ENCODE data around the gene ARID5B.

DNA sequence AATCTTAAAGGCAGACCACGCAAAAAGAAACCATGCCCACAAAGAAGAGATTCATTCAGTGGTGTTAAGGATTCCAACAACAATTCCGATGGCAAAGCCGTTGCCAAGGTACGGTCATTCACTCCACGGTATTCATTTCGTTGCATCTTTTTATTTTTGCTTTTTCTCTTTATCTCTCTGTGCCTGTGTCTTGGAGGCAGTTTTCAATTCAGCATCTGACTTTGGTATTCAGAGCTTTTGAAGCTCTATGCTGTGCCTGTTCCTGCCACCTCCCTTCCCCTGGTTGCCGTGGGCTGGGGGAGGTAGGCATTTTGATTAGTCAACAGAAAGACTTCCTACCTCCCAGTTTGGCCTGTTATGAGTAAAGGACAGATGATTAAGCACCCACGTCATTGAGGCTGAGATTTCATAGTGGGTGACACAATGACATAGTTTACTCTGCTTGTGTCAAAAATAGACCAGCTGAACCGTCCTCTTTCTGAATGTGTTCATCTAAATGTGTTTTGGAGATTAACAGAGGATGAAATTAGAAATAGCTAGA lies 149.5 kb downstream of the ARID5B start:
- TF ChIP-seq, protein P1, sequence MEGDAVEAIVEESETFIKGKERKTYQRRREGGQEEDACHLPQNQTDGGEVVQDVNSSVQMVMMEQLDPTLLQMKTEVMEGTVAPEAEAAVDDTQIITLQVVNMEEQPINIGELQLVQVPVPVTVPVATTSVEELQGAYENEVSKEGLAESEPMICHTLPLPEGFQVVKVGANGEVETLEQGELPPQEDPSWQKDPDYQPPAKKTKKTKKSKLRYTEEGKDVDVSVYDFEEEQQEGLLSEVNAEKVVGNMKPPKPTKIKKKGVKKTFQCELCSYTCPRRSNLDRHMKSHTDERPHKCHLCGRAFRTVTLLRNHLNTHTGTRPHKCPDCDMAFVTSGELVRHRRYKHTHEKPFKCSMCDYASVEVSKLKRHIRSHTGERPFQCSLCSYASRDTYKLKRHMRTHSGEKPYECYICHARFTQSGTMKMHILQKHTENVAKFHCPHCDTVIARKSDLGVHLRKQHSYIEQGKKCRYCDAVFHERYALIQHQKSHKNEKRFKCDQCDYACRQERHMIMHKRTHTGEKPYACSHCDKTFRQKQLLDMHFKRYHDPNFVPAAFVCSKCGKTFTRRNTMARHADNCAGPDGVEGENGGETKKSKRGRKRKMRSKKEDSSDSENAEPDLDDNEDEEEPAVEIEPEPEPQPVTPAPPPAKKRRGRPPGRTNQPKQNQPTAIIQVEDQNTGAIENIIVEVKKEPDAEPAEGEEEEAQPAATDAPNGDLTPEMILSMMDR (IDR thresholded peaks at IDR 0.05) = no peak
- no peak for TF ChIP-seq ZFX (IDR thresholded peaks at IDR 0.05; ENCODE audit: borderline replicate concordance)
